ENCODE results near the gene TANK. TPM values are rescaled to one million over a fixed set of nuclear protein-coding genes. Genes with fewer than 3 reads are reported as not detected.

Gene TANK
- total RNA-seq, 1 experiment from 2014 or later: 24.5 TPM

DNA sequence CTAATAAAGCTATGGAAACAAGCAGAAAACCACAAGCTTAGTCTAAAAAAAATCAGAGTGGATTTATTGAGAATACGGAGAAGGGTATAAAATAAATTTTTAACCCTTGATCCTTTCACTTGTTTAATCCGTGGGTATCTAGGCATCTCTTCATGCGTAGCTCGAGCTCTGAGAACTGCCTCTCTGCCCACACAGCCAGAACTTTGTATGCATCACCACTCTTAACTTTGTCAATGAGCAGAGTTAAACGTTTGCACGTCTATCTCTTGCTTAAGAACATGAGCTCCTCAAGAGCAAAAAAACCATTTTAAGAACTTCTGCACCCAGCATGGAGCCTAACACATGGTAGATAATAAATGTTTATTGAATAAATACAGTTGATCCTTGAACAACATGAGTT, 26.9 kb upstream of the TANK start (continued):
- TF ChIP-seq, protein P1, sequence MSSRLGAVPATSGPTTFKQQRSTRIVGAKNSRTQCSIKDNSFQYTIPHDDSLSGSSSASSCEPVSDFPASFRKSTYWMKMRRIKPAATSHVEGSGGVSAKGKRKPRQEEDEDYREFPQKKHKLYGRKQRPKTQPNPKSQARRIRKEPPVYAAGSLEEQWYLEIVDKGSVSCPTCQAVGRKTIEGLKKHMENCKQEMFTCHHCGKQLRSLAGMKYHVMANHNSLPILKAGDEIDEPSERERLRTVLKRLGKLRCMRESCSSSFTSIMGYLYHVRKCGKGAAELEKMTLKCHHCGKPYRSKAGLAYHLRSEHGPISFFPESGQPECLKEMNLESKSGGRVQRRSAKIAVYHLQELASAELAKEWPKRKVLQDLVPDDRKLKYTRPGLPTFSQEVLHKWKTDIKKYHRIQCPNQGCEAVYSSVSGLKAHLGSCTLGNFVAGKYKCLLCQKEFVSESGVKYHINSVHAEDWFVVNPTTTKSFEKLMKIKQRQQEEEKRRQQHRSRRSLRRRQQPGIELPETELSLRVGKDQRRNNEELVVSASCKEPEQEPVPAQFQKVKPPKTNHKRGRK (CRISPR knock-in tag; IDR thresholded peaks at IDR 0.05; ENCODE audit: borderline replicate concordance): no peak
- TF ChIP-seq NFE2L1 (CRISPR knock-in tag; IDR thresholded peaks at IDR 0.05): no peak
- no peak for TF ChIP-seq TCF7 (CRISPR knock-in tag; IDR thresholded peaks at IDR 0.05; ENCODE audit: low read depth)
- no peak for TF ChIP-seq FOXK1 (CRISPR knock-in tag; IDR thresholded peaks at IDR 0.05)
- TF ChIP-seq SP1 (CRISPR knock-in tag; conservative IDR thresholded peaks at IDR 0.05): no peak
- TF ChIP-seq, protein P2, sequence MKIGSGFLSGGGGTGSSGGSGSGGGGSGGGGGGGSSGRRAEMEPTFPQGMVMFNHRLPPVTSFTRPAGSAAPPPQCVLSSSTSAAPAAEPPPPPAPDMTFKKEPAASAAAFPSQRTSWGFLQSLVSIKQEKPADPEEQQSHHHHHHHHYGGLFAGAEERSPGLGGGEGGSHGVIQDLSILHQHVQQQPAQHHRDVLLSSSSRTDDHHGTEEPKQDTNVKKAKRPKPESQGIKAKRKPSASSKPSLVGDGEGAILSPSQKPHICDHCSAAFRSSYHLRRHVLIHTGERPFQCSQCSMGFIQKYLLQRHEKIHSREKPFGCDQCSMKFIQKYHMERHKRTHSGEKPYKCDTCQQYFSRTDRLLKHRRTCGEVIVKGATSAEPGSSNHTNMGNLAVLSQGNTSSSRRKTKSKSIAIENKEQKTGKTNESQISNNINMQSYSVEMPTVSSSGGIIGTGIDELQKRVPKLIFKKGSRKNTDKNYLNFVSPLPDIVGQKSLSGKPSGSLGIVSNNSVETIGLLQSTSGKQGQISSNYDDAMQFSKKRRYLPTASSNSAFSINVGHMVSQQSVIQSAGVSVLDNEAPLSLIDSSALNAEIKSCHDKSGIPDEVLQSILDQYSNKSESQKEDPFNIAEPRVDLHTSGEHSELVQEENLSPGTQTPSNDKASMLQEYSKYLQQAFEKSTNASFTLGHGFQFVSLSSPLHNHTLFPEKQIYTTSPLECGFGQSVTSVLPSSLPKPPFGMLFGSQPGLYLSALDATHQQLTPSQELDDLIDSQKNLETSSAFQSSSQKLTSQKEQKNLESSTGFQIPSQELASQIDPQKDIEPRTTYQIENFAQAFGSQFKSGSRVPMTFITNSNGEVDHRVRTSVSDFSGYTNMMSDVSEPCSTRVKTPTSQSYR (CRISPR knock-in tag; IDR thresholded peaks at IDR 0.05): no peak
- TF ChIP-seq, protein P3, sequence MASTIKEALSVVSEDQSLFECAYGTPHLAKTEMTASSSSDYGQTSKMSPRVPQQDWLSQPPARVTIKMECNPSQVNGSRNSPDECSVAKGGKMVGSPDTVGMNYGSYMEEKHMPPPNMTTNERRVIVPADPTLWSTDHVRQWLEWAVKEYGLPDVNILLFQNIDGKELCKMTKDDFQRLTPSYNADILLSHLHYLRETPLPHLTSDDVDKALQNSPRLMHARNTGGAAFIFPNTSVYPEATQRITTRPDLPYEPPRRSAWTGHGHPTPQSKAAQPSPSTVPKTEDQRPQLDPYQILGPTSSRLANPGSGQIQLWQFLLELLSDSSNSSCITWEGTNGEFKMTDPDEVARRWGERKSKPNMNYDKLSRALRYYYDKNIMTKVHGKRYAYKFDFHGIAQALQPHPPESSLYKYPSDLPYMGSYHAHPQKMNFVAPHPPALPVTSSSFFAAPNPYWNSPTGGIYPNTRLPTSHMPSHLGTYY (CRISPR knock-in tag; IDR thresholded peaks at IDR 0.05): no peak
- TF ChIP-seq, protein P4, sequence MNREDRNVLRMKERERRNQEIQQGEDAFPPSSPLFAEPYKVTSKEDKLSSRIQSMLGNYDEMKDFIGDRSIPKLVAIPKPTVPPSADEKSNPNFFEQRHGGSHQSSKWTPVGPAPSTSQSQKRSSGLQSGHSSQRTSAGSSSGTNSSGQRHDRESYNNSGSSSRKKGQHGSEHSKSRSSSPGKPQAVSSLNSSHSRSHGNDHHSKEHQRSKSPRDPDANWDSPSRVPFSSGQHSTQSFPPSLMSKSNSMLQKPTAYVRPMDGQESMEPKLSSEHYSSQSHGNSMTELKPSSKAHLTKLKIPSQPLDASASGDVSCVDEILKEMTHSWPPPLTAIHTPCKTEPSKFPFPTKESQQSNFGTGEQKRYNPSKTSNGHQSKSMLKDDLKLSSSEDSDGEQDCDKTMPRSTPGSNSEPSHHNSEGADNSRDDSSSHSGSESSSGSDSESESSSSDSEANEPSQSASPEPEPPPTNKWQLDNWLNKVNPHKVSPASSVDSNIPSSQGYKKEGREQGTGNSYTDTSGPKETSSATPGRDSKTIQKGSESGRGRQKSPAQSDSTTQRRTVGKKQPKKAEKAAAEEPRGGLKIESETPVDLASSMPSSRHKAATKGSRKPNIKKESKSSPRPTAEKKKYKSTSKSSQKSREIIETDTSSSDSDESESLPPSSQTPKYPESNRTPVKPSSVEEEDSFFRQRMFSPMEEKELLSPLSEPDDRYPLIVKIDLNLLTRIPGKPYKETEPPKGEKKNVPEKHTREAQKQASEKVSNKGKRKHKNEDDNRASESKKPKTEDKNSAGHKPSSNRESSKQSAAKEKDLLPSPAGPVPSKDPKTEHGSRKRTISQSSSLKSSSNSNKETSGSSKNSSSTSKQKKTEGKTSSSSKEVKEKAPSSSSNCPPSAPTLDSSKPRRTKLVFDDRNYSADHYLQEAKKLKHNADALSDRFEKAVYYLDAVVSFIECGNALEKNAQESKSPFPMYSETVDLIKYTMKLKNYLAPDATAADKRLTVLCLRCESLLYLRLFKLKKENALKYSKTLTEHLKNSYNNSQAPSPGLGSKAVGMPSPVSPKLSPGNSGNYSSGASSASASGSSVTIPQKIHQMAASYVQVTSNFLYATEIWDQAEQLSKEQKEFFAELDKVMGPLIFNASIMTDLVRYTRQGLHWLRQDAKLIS (CRISPR knock-in tag; IDR thresholded peaks at IDR 0.05; ENCODE audit: borderline replicate concordance): no peak
- no peak for TF ChIP-seq CREM (CRISPR knock-in tag; IDR thresholded peaks at IDR 0.05)
- no peak for TF ChIP-seq GABPB1 (CRISPR knock-in tag; IDR thresholded peaks at IDR 0.05)
- TF ChIP-seq, protein P5, sequence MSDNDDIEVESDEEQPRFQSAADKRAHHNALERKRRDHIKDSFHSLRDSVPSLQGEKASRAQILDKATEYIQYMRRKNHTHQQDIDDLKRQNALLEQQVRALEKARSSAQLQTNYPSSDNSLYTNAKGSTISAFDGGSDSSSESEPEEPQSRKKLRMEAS (CRISPR knock-in tag; IDR thresholded peaks at IDR 0.05): no peak
- no peak for TF ChIP-seq NFYB (CRISPR knock-in tag; conservative IDR thresholded peaks at IDR 0.05; ENCODE audit: low read depth)
- no peak for TF ChIP-seq NFATC4 (CRISPR knock-in tag; IDR thresholded peaks at IDR 0.05)
- TF ChIP-seq ZNF121 (CRISPR knock-in tag; IDR thresholded peaks at IDR 0.05): no peak

DNA sequence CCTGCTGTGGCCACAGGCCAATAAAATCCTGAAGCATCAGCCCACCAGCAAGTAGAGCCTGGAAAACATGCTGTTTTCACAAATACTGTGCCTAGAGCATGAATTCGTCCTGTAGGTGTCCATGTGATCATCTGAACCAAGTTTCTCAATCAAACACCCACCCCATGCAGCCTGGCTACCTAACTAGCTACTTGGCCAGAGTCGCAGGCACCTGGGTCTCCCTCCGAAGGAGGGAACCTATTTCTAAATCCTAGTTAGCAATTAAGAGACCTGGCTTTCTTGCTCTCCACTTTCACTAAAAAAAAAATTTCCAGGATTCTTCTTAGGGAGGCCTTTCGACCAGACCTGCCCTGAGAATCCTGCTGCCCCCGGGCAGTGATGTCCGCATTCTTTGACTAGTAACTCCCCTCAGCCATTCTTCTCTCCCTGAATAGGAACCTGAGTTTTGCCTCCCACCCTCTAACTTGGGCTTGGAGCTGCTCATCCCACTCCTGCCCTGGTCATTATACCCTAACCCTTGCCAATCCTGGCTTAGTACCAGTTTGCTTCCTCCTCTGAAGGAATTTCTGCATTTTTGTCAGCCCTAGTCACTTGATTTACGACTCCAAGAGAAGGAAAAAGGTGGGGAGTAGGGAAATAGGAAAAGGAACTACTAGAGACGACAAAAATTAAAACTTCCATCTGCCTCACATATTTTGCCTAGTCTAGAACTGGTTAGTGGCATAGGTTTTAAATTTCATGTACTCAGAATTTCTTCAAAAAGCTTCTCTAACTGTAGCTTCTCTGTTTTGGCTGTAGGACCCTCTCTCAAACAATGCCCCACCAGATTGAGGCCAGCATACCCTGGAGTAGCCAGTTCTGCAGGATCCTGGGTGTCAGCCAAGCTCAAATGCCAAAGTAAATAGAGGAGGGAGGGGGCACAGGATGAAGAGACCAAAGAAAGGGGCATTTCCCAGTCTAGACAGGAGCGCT, 25.4 kb upstream of the TANK start:
- peak overlapping the region; percentile 71 for H3K27ac Mint-ChIP-seq
- CTCF ChIA-PET: interaction anchor here (1.2 kb wide), 1 partner anchor 165 kb away, joined by 3 read pairs; no protein-coding TSS in a partner anchor
- no peaks in the 10 kb centered on the region; the same call in 1 of the 2 replicates for H3K27me3 Mint-ChIP-seq (ENCODE audit: low read depth)
- H3K9me3 Mint-ChIP-seq: peaks cover 5% of the 10 kb centered on the region
- peak; percentile 86 for ATAC-seq
- no peak overlapping the region for H3K4me3 Mint-ChIP-seq
- TF ChIP-seq, protein P5 (CRISPR knock-in tag; IDR thresholded peaks at IDR 0.05): no peak
- no peak for TF ChIP-seq MYBL2 (CRISPR knock-in tag; IDR thresholded peaks at IDR 0.05)
- TF ChIP-seq, protein P6, sequence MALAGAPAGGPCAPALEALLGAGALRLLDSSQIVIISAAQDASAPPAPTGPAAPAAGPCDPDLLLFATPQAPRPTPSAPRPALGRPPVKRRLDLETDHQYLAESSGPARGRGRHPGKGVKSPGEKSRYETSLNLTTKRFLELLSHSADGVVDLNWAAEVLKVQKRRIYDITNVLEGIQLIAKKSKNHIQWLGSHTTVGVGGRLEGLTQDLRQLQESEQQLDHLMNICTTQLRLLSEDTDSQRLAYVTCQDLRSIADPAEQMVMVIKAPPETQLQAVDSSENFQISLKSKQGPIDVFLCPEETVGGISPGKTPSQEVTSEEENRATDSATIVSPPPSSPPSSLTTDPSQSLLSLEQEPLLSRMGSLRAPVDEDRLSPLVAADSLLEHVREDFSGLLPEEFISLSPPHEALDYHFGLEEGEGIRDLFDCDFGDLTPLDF (CRISPR knock-in tag; IDR thresholded peaks at IDR 0.05): no peak
- no peak for TF ChIP-seq SMAD3 (CRISPR knock-in tag; IDR thresholded peaks at IDR 0.05; ENCODE audit: borderline replicate concordance)
- TF ChIP-seq NR2C2 (CRISPR knock-in tag; IDR thresholded peaks at IDR 0.05): no peak
- no peak for TF ChIP-seq ESRRA (CRISPR knock-in tag; IDR thresholded peaks at IDR 0.05; ENCODE audit: borderline replicate concordance)
- no peak for TF ChIP-seq JAZF1 (CRISPR knock-in tag; IDR thresholded peaks at IDR 0.05)
- no peak for TF ChIP-seq ZNF317 (CRISPR knock-in tag; IDR thresholded peaks at IDR 0.05; ENCODE audit: borderline replicate concordance, low read depth)
- no peak for TF ChIP-seq TEAD1 (CRISPR knock-in tag; IDR thresholded peaks at IDR 0.05)
- TF ChIP-seq ELF4 (CRISPR knock-in tag; IDR thresholded peaks at IDR 0.05; ENCODE audit: low read depth): no peak
- no peak for TF ChIP-seq ZNF396 (CRISPR knock-in tag; IDR thresholded peaks at IDR 0.05; ENCODE audit: borderline replicate concordance)
- no peak for TF ChIP-seq FOXK1 (CRISPR knock-in tag; IDR thresholded peaks at IDR 0.05)
- H3K4me1 Mint-ChIP-seq: peaks cover 24% of the 10 kb centered on the region
- POLR2A ChIA-PET: no interaction called here
- H3K36me3 Mint-ChIP-seq: peaks cover 3% of the 10 kb centered on the region; the same call in 1 of the 2 replicates
- DNase-seq (ENCODE audit: low spot score): peak; percentile 14

Data from WTC11 (cell line).